CD1c-positive myeloid dendritic cell (primary cell): ENCODE measurements around the gene RGS10.

Source experiments
- DNase-seq: peaks from one replicate; pipeline ENCODE4 v3.0.0-alpha.2; 2016; ENCODE audit errors: extremely low spot score

RGS10 gene

GRCh38 chr10:119496273-119496672 is 46.2 kb downstream of the RGS10 start:
- DNase-seq, result no peak

- no peak for DNase-seq
These were observed 47.0 kb downstream of the RGS10 start for GRCh38 chr10:119495545-119495944.

- DNase-seq, result no peak
These were observed 47.5 kb downstream of the RGS10 start for GRCh38 chr10:119495021-119495505.

GRCh38 chr10:119494236-119495020 is 48.1 kb downstream of the RGS10 start:
- DNase-seq, result no peak

GRCh38 chr10:119493155-119493554 is 49.4 kb downstream of the RGS10 start:
- DNase-seq, result no peak

GRCh38 chr10:119491966-119492757 is 50.4 kb downstream of the RGS10 start:
- DNase-seq, result no peak

- DNase-seq, result no peak
These were observed 52.6 kb downstream of the RGS10 start for GRCh38 chr10:119489991-119490326.

- no peak for DNase-seq
These were observed 53.8 kb downstream of the RGS10 start for GRCh38 chr10:119488675-119489074.

GRCh38 chr10:119483839-119484238 is 58.7 kb downstream of the RGS10 start:
- no peak for DNase-seq

- peak; percentile 31 for DNase-seq
These were observed 59.5 kb downstream of the RGS10 start for GRCh38 chr10:119483001-119483400.

- DNase-seq, result no peak
These were observed 60.6 kb downstream of the RGS10 start for GRCh38 chr10:119481781-119482426.

- DNase-seq, result no peak
These were observed 61.9 kb downstream of the RGS10 start for GRCh38 chr10:119480667-119481066.

- no peak for DNase-seq
These were observed 63.0 kb downstream of the RGS10 start for GRCh38 chr10:119479532-119479931.

GRCh38 chr10:119478811-119479341 is 63.6 kb downstream of the RGS10 start:
- no peak for DNase-seq

- no peak for DNase-seq
These were observed 64.3 kb downstream of the RGS10 start for GRCh38 chr10:119478111-119478802.

- DNase-seq, result no peak
These were observed 65.1 kb downstream of the RGS10 start for GRCh38 chr10:119477444-119477843.

GRCh38 chr10:119474606-119475005 is 67.9 kb downstream of the RGS10 start:
- DNase-seq, result no peak

- DNase-seq, result no peak
These were observed 68.7 kb downstream of the RGS10 start for GRCh38 chr10:119473771-119474170.

- DNase-seq, result no peak
These were observed 71.4 kb downstream of the RGS10 start for GRCh38 chr10:119470920-119471702.

GRCh38 chr10:119469846-119470245 is 72.7 kb downstream of the RGS10 start:
- DNase-seq, result no peak

- no peak for DNase-seq
These were observed 73.2 kb downstream of the RGS10 start for GRCh38 chr10:119469325-119469707.
